GM18861 (cell line): Measurements from ENCODE around the gene TNFAIP1.
"Not testable (repeated sequence)": the region's sequence is repeated elsewhere in the genome, so short reads cannot be mapped to it uniquely, and the experiment has no call there.

Experiments used
- ATAC-seq: cut with Tn5 transposase; IDR thresholded peaks from one replicate; pipeline ENCODE4 v1.9.1; 2021; ENCODE audit not compliant: unreplicated experiment

Gene TNFAIP1

GRCh38 chr17:28324267-28324745 lies 11.3 kb upstream of the TNFAIP1 start:
- no peak for ATAC-seq

DNA sequence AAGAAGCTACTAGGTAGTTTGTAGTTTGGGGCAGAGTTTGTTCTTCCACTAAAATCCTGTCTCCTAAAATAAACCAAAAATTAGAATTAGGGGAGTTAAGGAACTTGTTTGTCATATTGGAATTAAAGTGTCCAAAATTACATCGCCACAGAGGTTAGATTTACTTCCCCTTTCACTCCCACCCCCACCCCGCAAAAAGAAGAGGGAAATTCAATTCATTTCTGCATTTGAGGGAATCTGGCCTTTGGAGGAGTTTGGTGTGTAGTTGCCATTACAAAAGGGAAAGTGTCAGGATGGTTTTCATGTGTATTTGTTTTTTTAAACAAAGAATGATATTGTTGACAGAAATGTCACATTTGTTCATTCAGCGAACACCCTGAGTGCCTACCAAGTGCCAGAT lies 10.8 kb upstream of the TNFAIP1 start:
- ATAC-seq: no peak

DNA sequence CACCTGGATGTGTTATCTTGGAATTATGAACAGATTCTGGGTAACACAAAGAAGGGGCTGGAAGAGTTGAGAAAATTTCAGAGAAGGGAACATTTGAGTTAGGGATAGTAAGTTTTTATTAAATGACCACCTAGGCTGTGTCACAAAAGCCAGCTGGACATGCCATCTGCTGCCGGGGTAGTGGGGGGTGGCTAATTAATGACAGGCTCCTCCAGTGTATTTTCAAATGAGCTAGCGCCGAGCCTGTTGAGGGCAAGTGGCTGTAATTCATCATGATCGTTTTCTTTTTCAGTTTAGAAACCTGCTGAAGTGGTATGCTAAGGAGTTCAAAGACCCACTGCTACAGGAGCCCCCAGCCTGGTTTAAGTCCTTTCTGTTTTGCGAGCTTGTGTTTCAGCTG lies 10.3 kb upstream of the TNFAIP1 start:
- no peak for ATAC-seq

GRCh38 chr17:28326114-28326513 lies 9.4 kb upstream of the TNFAIP1 start:
- no peak for ATAC-seq

- no peak for ATAC-seq
Observed at GRCh38 chr17:28327031-28327607, 8.4 kb upstream of the TNFAIP1 start.

DNA sequence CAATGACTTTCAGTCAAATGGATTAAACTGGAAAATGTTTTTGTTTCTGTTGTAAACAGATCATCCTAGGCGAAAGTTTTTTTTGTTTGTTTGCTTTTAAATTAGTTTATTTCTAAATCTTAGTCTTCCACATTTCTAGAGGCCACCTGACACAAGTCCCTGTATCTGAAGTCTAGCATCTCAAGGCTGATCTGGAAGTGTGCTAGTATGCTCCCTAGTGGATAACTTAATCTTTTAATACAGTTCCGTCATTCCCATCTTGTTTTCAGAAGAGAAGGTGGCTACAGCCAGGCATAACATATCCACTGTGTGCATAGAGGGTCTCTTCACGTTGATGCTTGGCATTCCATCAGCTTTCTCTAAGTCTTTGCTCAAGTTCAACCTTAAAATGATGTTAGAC lies 7.9 kb upstream of the TNFAIP1 start:
- ATAC-seq: no peak

DNA sequence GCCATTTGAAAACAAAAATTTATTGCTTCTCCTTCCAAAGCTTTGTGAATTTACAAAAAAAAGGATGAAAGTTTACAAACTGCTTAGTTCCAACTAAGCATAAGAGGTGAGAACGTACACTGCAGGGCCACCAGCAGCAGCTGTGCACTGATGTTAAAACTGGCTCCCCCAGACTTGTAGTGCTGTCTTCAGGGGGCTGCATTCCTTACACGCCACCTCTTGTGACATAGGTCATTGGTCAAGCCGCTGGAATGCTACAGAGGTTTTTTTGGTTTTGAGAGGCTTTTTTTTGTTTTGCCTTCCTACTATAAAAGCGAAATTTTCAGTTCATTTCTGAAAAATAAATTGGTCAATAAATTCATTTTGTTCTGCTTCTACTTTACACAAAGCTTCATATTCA lies 7.2 kb upstream of the TNFAIP1 start:
- ATAC-seq: no peak

DNA sequence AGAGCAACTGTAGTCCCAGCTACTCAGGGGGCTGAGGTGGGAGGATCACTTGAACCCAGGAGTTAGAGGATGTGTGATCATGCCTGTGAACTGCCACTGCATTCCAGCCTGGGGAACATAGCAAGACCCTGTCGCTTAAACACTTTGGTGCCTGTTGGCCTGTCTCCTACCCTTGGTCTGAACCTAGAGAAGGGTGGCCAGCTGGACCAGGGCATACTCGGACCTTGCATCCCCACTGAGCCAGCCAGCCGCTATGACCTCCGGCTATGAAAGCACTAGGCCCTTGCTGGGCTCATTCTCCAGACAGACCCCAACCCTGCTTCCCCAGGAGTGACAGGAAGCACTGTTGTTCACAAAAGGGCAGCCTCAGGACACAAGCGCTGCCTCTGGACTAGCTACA lies 4.9 kb upstream of the TNFAIP1 start:
- ATAC-seq: no peak

DNA sequence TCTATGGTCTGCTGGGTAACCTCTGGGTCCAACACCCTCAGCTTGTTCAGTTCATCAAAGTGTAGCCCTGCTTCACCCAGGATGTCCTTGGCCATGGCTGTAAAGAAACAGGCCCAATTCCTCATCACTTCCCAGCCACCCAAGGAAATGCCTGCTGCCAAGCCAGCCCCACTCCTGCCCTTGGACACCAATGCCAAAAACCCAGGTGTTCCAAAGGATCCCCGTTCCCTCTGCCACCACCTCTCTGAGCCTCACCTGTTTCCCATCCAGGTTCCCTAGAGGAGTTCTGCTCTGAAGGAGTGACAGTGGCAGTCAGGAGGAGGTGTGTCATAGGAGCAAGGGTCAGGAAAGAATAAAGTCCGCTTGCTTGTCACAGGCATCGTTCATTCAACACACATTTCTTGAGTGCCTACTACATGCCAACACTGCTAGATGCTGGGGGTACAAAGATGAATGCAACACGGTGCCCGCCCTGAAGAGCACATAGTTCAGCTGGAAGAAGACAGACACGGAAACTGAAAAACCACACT lies 3.6 kb upstream of the TNFAIP1 start:
- ATAC-seq: no peak

DNA sequence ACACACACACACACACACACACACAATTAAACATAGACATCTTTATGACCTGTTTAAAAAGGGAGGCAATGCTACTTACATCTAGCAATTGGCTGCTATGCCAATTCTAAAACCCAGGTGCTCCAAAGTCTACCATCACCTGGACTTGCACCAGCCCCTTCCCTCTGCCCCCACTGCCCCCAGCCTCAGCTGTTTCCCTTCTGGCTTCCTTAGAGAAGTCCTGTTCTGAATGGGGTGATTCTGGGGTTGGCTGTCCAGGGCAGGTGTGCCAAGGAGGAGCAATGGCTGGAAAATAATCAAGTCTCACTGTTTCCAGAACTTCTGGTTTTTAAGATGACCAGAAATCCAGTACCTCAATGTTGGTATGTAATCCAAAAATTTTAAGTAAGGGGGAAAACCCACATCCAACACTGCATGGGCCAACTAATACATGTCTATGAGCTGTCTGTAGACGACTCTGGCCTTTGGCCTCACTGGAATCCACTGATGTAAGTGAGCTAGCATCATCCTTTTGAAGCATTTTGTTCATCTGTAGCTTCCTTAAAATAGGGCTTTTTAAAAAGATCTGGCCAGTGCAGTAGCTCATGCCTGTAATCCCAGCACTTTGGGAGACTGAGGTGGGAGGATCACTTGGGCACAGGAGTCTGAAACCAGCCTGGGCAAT lies 2.3 kb upstream of the TNFAIP1 start:
- no peak for ATAC-seq

DNA sequence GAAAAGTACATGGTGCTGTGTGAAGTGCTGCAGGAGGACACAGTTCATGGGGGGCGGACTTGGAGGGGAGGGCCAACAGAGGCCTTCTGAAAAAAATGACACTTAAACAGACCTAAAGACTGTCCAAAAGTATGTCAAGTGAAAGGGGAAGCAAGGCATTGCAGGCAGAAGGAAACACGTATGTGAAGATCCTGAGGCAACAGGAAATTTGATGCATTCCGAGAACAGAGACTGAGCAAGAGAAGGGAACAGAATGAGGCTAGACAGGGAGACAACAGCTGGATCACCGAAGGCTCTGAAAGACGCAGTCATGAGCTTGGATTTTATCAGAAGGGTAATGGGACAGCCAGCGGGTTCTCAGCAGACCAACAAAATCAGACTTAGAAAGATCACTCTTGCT lies 1.4 kb upstream of the TNFAIP1 start:
- no peak for ATAC-seq

- ATAC-seq: peak; percentile 0
Observed at GRCh38 chr17:28334666-28335200, 828 bp upstream of the TNFAIP1 start.

DNA sequence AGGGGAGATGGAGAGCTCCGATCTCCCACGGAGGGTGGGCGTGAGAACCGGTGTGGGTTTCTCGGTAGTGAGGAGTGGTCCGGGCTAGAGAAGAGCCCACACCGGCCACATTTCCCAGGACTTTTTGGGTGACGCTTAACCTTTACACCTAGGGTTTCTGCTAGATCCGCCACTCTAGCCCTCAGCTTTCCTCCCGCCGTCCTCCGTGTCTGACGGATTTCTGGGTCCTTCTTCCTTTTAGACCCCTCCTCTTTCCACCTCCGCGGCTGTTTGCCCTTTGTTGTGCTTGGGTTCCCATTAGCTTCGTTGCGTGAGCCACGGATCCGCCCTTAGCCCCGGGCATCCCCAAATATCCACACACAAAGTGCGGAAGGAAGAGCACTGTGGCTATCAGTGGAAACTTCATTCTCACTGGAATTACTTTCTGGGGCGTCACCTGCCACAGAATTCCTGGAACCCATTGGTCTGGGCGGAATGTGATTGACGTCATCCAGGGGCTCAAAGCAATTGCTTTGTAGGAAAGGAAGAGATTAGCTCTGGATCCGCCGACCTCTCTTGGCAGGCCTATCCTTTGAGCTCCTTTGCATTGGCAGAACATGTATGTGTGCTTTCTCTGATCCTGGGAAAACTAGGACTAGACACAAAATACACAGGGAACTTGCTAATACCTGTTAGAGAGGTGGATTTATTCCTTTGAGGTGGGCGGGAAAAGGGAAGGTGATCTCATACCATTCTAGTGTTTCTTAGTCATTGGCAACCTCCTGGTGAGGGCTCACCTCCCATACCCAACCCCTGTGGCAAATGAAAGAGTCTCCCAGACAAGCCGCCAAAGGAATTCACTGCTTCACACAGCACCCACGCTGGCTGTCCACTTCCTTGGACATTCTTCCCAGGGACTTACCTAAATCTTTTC lies 654 bp downstream of the TNFAIP1 start:
- no peak for ATAC-seq

DNA sequence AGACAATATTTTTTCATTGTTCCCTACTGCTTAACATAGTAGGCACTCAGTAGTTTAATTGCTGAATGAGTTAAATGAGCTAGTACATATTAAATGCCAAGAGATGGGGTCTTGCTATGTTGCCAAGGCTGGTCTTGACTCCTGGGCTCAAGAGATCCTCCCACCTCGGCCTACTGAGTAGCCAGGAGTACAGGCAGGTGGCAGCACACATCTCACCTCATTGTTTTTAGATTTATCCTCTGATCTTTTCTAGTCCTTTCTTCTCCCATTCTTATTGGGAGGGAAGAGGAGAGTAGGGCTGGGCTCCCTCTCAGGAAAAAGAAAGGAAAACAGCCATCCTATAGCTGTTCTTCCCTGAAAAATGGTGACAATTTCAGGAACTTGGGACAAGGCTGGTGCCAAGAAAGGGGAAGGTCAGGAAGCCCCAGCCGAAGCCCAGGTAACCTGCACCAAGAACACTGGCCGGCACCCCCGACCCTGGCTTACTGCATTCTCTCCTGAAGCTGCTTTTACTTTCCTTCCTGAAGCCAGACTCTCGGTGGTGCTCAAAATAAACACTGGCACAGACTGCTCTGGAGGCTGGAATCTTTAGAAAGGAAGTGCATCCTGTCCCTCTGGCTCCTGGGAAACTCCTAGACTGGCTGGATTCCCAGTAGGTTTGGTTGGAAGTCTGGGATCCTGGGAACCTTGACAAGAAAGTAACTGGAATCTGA lies 2.7 kb downstream of the TNFAIP1 start:
- ATAC-seq: no peak

DNA sequence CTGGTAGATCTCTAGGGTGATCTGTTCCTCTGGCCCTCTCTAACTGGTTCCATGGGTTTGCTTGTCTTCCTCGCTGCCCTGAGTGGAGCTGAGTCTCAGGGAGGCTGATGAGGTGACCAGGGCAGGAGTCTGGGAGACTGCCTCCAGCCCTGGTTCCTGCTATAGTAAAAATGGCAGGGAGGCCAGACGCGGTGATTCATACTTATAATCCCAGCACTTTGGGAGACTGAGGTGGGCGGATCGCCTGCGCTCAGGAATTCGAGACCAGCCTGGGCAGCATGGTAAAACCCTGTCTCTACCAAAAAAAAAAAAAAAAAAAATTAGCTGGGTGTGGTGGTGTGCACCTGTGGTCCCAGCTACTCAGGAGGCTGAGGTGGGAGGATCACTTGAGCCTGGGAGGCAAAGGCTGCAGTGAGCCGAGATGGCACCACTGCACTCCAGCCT lies 3.2 kb downstream of the TNFAIP1 start:
- ATAC-seq: not testable (repeated sequence)

- no peak for ATAC-seq
Observed at GRCh38 chr17:28339431-28339830, 3.9 kb downstream of the TNFAIP1 start.

DNA sequence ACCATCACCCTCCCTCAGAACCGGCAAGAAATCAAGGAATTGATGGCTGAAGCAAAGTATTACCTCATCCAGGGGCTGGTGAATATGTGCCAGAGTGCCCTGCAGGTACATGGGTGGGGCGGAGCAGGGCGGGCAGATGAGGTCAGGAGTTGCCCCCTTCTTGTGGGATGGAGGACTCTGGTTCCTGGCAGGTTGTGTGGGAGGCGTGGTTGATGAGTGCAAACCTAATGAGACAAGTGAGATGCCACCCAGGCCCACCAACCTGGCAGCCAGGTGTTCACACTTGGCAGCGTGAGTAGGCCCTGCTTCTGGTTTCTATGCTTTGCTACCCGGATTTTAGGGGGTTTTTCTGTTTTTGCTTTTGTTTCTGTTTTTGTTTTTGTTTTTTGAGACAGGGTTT lies 4.8 kb downstream of the TNFAIP1 start:
- no peak for ATAC-seq

GRCh38 chr17:28341516-28341915 lies 6.0 kb downstream of the TNFAIP1 start:
- ATAC-seq: no peak

- no peak for ATAC-seq
Observed at GRCh38 chr17:28342313-28342712, 6.8 kb downstream of the TNFAIP1 start.

GRCh38 chr17:28343491-28343932 lies 8.0 kb downstream of the TNFAIP1 start:
- no peak for ATAC-seq

GRCh38 chr17:28344011-28344410 lies 8.4 kb downstream of the TNFAIP1 start:
- no peak for ATAC-seq
